Left lung (tissue), 10 donors: ENCODE data around the gene C19orf44. TPM values are rescaled to one million over a fixed set of nuclear protein-coding genes. Genes with fewer than 3 reads are reported as not detected.
A peak's percentile ranks its signal among the peaks of the same experiment; 100 is the strongest.

Experiments used
- ATAC-seq: fragments of 200-7000 bp; cut with Tn5 transposase; one replicate; pipeline ENCODE4 v1.9.1; 2020; ENCODE audit warnings: moderate library complexity
- DNase-seq, 4 donors: peaks; one replicate each; pipeline ENCODE4 v3.0.0-alpha.2; 2013 to 2020
- H3K27ac ChIP-seq, 2 donors: fragments of 200-600 bp; sonication (generic) in 1 of 2; one replicate each; pipeline versions ENCODE4 v1.5.0 to v1.8.0; 2020 to 2021
- H3K27me3 ChIP-seq, 2 donors: fragments of 200-600 bp; sonication (generic) in 1 of 2; one replicate each; pipeline versions ENCODE4 v1.5.0 to v1.8.0; 2020 to 2021
- H3K36me3 ChIP-seq, 2 donors: fragments of 200-600 bp; sonication (generic) in 1 of 2; one replicate each; pipeline versions ENCODE4 v1.5.0 to v1.8.0; 2020 to 2021
- H3K4me1 ChIP-seq, 2 donors: fragments of 200-600 bp; one replicate each; pipeline ENCODE4 v1.8.0; 2021
- H3K4me3 ChIP-seq, 2 donors: fragments of 200-600 bp; sonication (generic) in 1 of 2; one replicate each; pipeline versions ENCODE4 v1.5.0 to v1.8.0; 2020 to 2021; ENCODE audit warnings: mild to moderate bottlenecking in 1 of 2
- H3K9me3 ChIP-seq, 2 donors: fragments of 200-600 bp; sonication (generic) in 1 of 2; one replicate each; pipeline versions ENCODE4 v1.5.0 to v1.8.0; 2020 to 2021
- CTCF ChIP-seq, 2 donors: fragments of 200-600 bp; sonication (generic) in 1 of 2; IDR thresholded peaks; one replicate each; pipeline versions ENCODE4 v1.5.0 to v1.8.0; 2021; ENCODE audit warnings: antibody characterized with exemption in 2 of 2
- intact Hi-C, 2 donors: fragments of 100-400 bp; cut with DNase I; formaldehyde crosslinking; loops; one replicate each; pipeline versions ENCODE4 v1.11.2 to v1.14.2; 2022
- polyA plus RNA-seq, 6 donors: library from polyadenylated mRNA; unstranded; fragments of 120-200 nt; gene quantifications; one replicate each; pipeline ENCODE4 v1.2.1, GENCODE V29; 2013; ENCODE audit not compliant: insufficient read length in 6 of 6
- total RNA-seq, 2 donors: library from RNA; stranded (reverse); fragmentation: NEBNext Ultra II Directional; extraction: Animal tissue kit (Norgen Biotek cat#: 25700); gene quantifications; one replicate each; pipeline ENCODE4 v1.2.1, GENCODE V29; 2021
- donor health status: DM: no; HTN: yes; CAD: no.
- donor health status: DM: no; HTN: no; CAD: no.

Gene C19orf44
- total and polyA plus RNA-seq, 8 donors = 4.9 to 18.7 (median 15.0) TPM

- no peaks in the 10 kb centered on the region for H3K9me3 ChIP-seq
- ATAC-seq (no peak), DNase-seq (no peak)
- TF ChIP-seq CTCF (IDR thresholded peaks at IDR 0.05) = no peak
- H3K36me3 ChIP-seq = peaks cover 0 to 100% of the 10 kb centered on the region in 2 donors
- no peak overlapping the region for H3K27ac ChIP-seq
- no peaks in the 10 kb centered on the region for H3K27me3 ChIP-seq
- intact Hi-C loops = no loop called here
- no peak overlapping the region for H3K4me3 ChIP-seq
- no peaks in the 10 kb centered on the region for H3K4me1 ChIP-seq
These were observed 34.6 kb downstream of the C19orf44 start for GRCh38 chr19:16530540-16531379.

- intact Hi-C loops = no loop called here
- no peaks in the 10 kb centered on the region for H3K27me3 ChIP-seq
- TF ChIP-seq CTCF (IDR thresholded peaks at IDR 0.05) = no peak
- no peak for DNase-seq
- H3K9me3 ChIP-seq = no peaks in the 10 kb centered on the region
- no peak overlapping the region for H3K4me3 ChIP-seq
- H3K36me3 ChIP-seq = peaks cover 0 to 100% of the 10 kb centered on the region in 2 donors
- no peak overlapping the region for H3K27ac ChIP-seq
- no peaks in the 10 kb centered on the region for H3K4me1 ChIP-seq
- ATAC-seq = no peak
These were observed 35.1 kb downstream of the C19orf44 start for GRCh38 chr19:16531380-16531669.

DNA sequence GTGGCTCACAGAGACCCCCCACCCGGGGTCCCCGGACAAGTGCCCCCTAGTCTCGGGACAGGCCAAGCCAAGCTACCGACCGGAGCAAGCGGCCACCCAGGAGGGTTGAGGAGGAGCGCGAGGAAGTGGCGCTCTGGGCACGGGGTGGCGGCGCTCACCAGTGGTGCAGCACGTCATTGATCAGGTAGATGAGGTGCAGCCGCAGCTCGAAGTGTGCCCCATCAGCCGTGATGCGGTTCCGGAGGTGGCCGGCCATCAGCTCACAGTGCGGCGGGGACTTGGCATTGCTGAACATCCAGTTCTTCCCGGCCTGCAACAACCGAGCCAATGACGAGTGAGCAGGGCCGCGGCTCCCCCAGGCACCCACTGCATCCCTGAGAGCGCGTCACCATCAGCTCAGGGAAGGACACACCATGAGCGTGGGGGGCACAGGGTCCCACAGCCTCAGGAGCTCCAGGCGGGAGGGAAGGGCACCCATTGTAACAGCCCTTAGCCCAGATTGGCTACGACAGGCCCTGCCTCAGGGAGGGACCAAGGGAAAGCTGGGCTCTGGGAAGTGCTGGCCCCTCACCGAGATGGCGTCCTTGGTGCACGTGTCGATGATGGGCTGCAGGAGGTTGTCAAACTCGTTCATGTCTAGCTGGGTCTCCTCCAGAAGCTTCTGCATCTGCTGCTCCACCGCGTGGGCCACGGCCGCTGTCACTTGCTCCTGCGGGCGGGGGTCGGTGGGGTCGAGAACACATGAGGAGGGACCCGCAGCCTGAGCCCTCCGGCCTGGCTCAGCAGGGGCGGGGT is 36.4 kb downstream of the C19orf44 start:
- Histone ChIP-seq H3K9me3 (no peaks in the 10 kb centered on the region), H3K27ac (no peak overlapping the region), H3K4me1 (peaks cover 0 to 2% of the 10 kb centered on the region in 2 donors), H3K4me3 (no peak overlapping the region), H3K27me3 (no peaks in the 10 kb centered on the region), H3K36me3 (peaks cover 0 to 100% of the 10 kb centered on the region in 2 donors)
- no peak for TF ChIP-seq CTCF (IDR thresholded peaks at IDR 0.05)
- ATAC-seq (no peak), DNase-seq (peak in 1 of 4 donors; percentile 19)
- intact Hi-C loops = no loop called here

GRCh38 chr19:16535381-16535780 is 39.2 kb downstream of the C19orf44 start:
- no peak for TF ChIP-seq CTCF (IDR thresholded peaks at IDR 0.05)

DNA sequence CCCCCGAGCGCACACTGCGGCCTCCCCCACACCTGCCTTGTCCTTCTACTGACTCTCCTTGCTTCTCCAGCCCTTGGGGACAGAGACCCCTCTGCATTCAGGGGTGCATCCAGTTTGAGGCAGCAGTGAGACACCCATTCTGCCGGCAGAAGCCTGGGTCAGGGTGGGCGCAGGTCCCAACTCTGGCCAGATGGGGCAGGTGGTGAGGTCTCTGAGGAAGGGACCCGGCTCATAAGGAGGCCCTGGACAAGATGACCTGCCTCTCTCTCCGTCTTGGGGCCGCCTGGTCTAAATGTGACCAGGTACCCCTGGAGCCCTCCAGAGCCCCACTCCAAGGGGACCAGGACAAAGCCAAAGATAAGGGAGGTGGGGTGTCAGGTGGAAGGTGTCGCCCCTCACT is 39.9 kb downstream of the C19orf44 start:
- no peak for TF ChIP-seq CTCF (IDR thresholded peaks at IDR 0.05)
- Histone ChIP-seq H3K27ac (no peak overlapping the region), H3K4me3 (no peak overlapping the region), H3K27me3 (no peaks in the 10 kb centered on the region), H3K36me3 (peaks cover 0 to 92% of the 10 kb centered on the region in 2 donors), H3K4me1 (peaks cover 5 to 23% of the 10 kb centered on the region in 2 donors), H3K9me3 (no peaks in the 10 kb centered on the region)
- intact Hi-C loops = no loop called here
- DNase-seq = peak in 1 of 4 donors; percentile 47
- no peak for ATAC-seq

More at GRCh38 chr19:16535381-16535780, 39.2 kb downstream of the C19orf44 start:
- intact Hi-C loops = no loop called here
- no peaks in the 10 kb centered on the region for H3K9me3 ChIP-seq
- DNase-seq (peak in 1 of 4 donors; percentile 73), ATAC-seq (no peak)
- H3K27ac ChIP-seq = no peak overlapping the region
- no peak overlapping the region for H3K4me3 ChIP-seq
- H3K36me3 ChIP-seq = peaks cover 0 to 96% of the 10 kb centered on the region in 2 donors
- no peaks in the 10 kb centered on the region for H3K27me3 ChIP-seq
- peaks cover 0 to 15% of the 10 kb centered on the region in 2 donors for H3K4me1 ChIP-seq
